BLaER1 (cell line): ENCODE results near the gene CDC14A.

Experiments
- H3K27ac ChIP-seq: shearing (Covaris generic); formaldehyde crosslinking; 2 replicates; pipeline ENCODE4 v1.8.1; 2022
- H3K27me3 ChIP-seq: shearing (Covaris generic); formaldehyde crosslinking; 2 replicates; pipeline ENCODE4 v1.8.1; 2022
- H3K36me3 ChIP-seq: shearing (Covaris generic); formaldehyde crosslinking; 2 replicates; pipeline ENCODE4 v1.8.1; 2022
- H3K4me1 ChIP-seq: shearing (Covaris generic); formaldehyde crosslinking; 2 replicates; pipeline ENCODE4 v1.8.1; 2022
- H3K4me2 ChIP-seq: shearing (Covaris generic); formaldehyde crosslinking; 2 replicates; pipeline ENCODE4 v1.8.1; 2022
- H3K4me3 ChIP-seq: shearing (Covaris generic); formaldehyde crosslinking; 2 replicates; pipeline ENCODE4 v1.8.1; 2022
- H3K9ac ChIP-seq: shearing (Covaris generic); formaldehyde crosslinking; 2 replicates; pipeline ENCODE4 v1.8.1; 2022
- H3K9me3 ChIP-seq: shearing (Covaris generic); formaldehyde crosslinking; 2 replicates; pipeline ENCODE4 v1.8.1; 2022
- H4K20me1 ChIP-seq: shearing (Covaris generic); formaldehyde crosslinking; 2 replicates; pipeline ENCODE4 v1.8.1; 2022
- Cebpa-rat ChIP-seq: shearing (Covaris generic); IDR thresholded peaks from 2 replicates; pipeline ENCODE4 v1.8.1; 2022

The CDC14A gene

GRCh38 chr1:100352267-100353070 lies at the start of gene CDC14A:
Gene CDC14A, plus strand, starts transcription at chr1:100352506. Its CDS starts 449 bp downstream, at chr1:100352955.
- H3K36me3 ChIP-seq, result peaks cover 13% of the 10 kb centered on the region; the same call in 1 of the 2 replicates
- peaks cover 46% of the 10 kb centered on the region for H3K4me1 ChIP-seq
- no peaks in the 10 kb centered on the region for H3K27me3 ChIP-seq
- H3K4me3 ChIP-seq, result peak within 1 kb of the TSS; percentile 100
- no peak for TF ChIP-seq Cebpa-rat
- H3K27ac ChIP-seq, result peak within 1 kb of the TSS; percentile 91
- peak within 1 kb of the TSS; percentile 91 for H3K4me2 ChIP-seq
- H4K20me1 ChIP-seq, result peaks cover 15% of the 10 kb centered on the region
- H3K9ac ChIP-seq, result peak within 1 kb of the TSS; percentile 90
- no peaks in the 10 kb centered on the region for H3K9me3 ChIP-seq

GRCh38 chr1:100302739-100303138 lies 49.6 kb upstream of the CDC14A start:
- Histone ChIP-seq H3K27ac (no peak overlapping the region), H3K4me1 (no peaks in the 10 kb centered on the region), H3K36me3 (no peaks in the 10 kb centered on the region), H3K9ac (no peak overlapping the region), H3K4me3 (no peak overlapping the region), H3K4me2 (no peak overlapping the region), H3K27me3 (no peaks in the 10 kb centered on the region), H3K9me3 (no peaks in the 10 kb centered on the region), H4K20me1 (no peaks in the 10 kb centered on the region)
- no peak for TF ChIP-seq Cebpa-rat

GRCh38 chr1:100304227-100304626 lies 48.1 kb upstream of the CDC14A start:
- H3K4me1 ChIP-seq, result no peaks in the 10 kb centered on the region
- no peak overlapping the region for H3K4me2 ChIP-seq

GRCh38 chr1:100304921-100305320 lies 47.4 kb upstream of the CDC14A start:
- Histone ChIP-seq H3K36me3 (no peaks in the 10 kb centered on the region), H3K4me3 (no peak overlapping the region), H3K27ac (no peak overlapping the region), H3K4me2 (no peak overlapping the region), H3K27me3 (no peaks in the 10 kb centered on the region), H3K9me3 (peaks cover 6% of the 10 kb centered on the region), H3K4me1 (no peaks in the 10 kb centered on the region), H3K9ac (no peak overlapping the region), H4K20me1 (no peaks in the 10 kb centered on the region)
- TF ChIP-seq Cebpa-rat, result no peak

More at GRCh38 chr1:100304227-100304626, 48.1 kb upstream of the CDC14A start:
- H4K20me1 ChIP-seq, result no peaks in the 10 kb centered on the region
- H3K36me3 ChIP-seq, result no peaks in the 10 kb centered on the region
- no peak overlapping the region for H3K4me3 ChIP-seq
- H3K27me3 ChIP-seq, result no peaks in the 10 kb centered on the region
- peaks cover under 1% of the 10 kb centered on the region; the same call in 1 of the 2 replicates for H3K9me3 ChIP-seq
- TF ChIP-seq Cebpa-rat, result no peak
- no peak overlapping the region for H3K9ac ChIP-seq
- no peak overlapping the region for H3K27ac ChIP-seq

- Histone ChIP-seq H3K27me3 (no peaks in the 10 kb centered on the region), H3K36me3 (no peaks in the 10 kb centered on the region), H3K9ac (no peak overlapping the region), H4K20me1 (no peaks in the 10 kb centered on the region), H3K27ac (no peak overlapping the region), H3K4me1 (no peaks in the 10 kb centered on the region), H3K4me2 (no peak overlapping the region), H3K9me3 (peaks cover 6% of the 10 kb centered on the region), H3K4me3 (no peak overlapping the region)
- no peak for TF ChIP-seq Cebpa-rat
Observed at GRCh38 chr1:100305954-100306353, 46.4 kb upstream of the CDC14A start.

GRCh38 chr1:100306735-100307313 lies 45.5 kb upstream of the CDC14A start:
- Histone ChIP-seq H3K36me3 (no peaks in the 10 kb centered on the region), H3K4me2 (no peak overlapping the region), H3K9me3 (peaks cover 6% of the 10 kb centered on the region), H3K27me3 (no peaks in the 10 kb centered on the region), H3K27ac (no peak overlapping the region), H3K9ac (no peak overlapping the region), H3K4me1 (no peaks in the 10 kb centered on the region), H3K4me3 (no peak overlapping the region), H4K20me1 (no peaks in the 10 kb centered on the region)
- no peak for TF ChIP-seq Cebpa-rat

GRCh38 chr1:100308777-100309176 lies 43.5 kb upstream of the CDC14A start:
- H3K4me2 ChIP-seq, result no peak overlapping the region
- no peaks in the 10 kb centered on the region for H3K4me1 ChIP-seq
- no peak overlapping the region for H3K9ac ChIP-seq
- no peak for TF ChIP-seq Cebpa-rat
- H4K20me1 ChIP-seq, result no peaks in the 10 kb centered on the region
- no peaks in the 10 kb centered on the region for H3K27me3 ChIP-seq
- no peak overlapping the region for H3K27ac ChIP-seq
- no peak overlapping the region for H3K4me3 ChIP-seq
- no peaks in the 10 kb centered on the region for H3K36me3 ChIP-seq
- peaks cover 6% of the 10 kb centered on the region for H3K9me3 ChIP-seq

- Histone ChIP-seq H3K9ac (no peak overlapping the region), H3K4me3 (no peak overlapping the region), H3K27me3 (no peaks in the 10 kb centered on the region), H3K36me3 (no peaks in the 10 kb centered on the region), H3K9me3 (peaks cover 6% of the 10 kb centered on the region), H3K4me1 (no peaks in the 10 kb centered on the region), H4K20me1 (no peaks in the 10 kb centered on the region), H3K4me2 (no peak overlapping the region), H3K27ac (no peak overlapping the region)
- no peak for TF ChIP-seq Cebpa-rat
Observed at GRCh38 chr1:100309863-100310262, 42.4 kb upstream of the CDC14A start.

GRCh38 chr1:100313382-100313781 lies 38.9 kb upstream of the CDC14A start:
- Histone ChIP-seq H3K36me3 (no peaks in the 10 kb centered on the region), H3K9me3 (peaks cover 27% of the 10 kb centered on the region), H3K4me3 (no peak overlapping the region), H3K27me3 (no peaks in the 10 kb centered on the region), H3K4me1 (no peaks in the 10 kb centered on the region), H3K4me2 (no peak overlapping the region), H3K9ac (no peak overlapping the region), H3K27ac (no peak overlapping the region), H4K20me1 (no peaks in the 10 kb centered on the region)
- TF ChIP-seq Cebpa-rat, result no peak

- no peak overlapping the region for H3K4me2 ChIP-seq
- no peak overlapping the region for H3K9ac ChIP-seq
- no peaks in the 10 kb centered on the region for H4K20me1 ChIP-seq
- no peaks in the 10 kb centered on the region for H3K27me3 ChIP-seq
- H3K4me3 ChIP-seq, result no peak overlapping the region
- H3K27ac ChIP-seq, result no peak overlapping the region
- peaks cover 37% of the 10 kb centered on the region for H3K9me3 ChIP-seq
- H3K36me3 ChIP-seq, result no peaks in the 10 kb centered on the region
- no peak for TF ChIP-seq Cebpa-rat
- no peaks in the 10 kb centered on the region for H3K4me1 ChIP-seq
Observed at GRCh38 chr1:100316622-100317021, 35.7 kb upstream of the CDC14A start.
